Right ventricle myocardium superior (tissue), 1 donor: ENCODE results near the gene PCDHGC5. TPM values are rescaled to one million over a fixed set of nuclear protein-coding genes. Genes with fewer than 3 reads are reported as not detected.
A peak's percentile ranks its signal among the peaks of the same experiment; 100 is the strongest.

ENCODE experiments used
- ATAC-seq: fragments of 200-7000 bp; cut with Tn5 transposase; one replicate; pipeline ENCODE4 v1.9.1; 2020; ENCODE audit warnings: mild to moderate bottlenecking; ENCODE audit not compliant: poor library complexity
- DNase-seq: peaks from one replicate; pipeline ENCODE4 v3.0.0-alpha.2; 2020
- intact Hi-C: fragments of 100-400 bp; cut with DNase I; formaldehyde crosslinking; loops from one replicate; pipeline ENCODE4 v1.11.2; 2022
- total RNA-seq: library from RNA; stranded (reverse); fragmentation: NEBNext Ultra II Directional; extraction: Animal tissue kit (Norgen Biotek cat#: 25700); gene quantifications from one replicate; pipeline ENCODE4 v1.2.1, GENCODE V29; 2021
- donor health status: DM: no; HTN: yes; CAD: no; lungs with severe emphysema.

The PCDHGC5 gene
- total RNA-seq, 1 donor from 2014 or later: 3.0 TPM

GRCh38 chr5:141510160-141510559 lies 21.3 kb downstream of the PCDHGC5 start:
- ATAC-seq (no peak), DNase-seq (no peak)
- intact Hi-C loops: no loop called here

GRCh38 chr5:141510850-141511601 lies 22.1 kb downstream of the PCDHGC5 start:
- ATAC-seq: no peak
- intact Hi-C loops: no loop called here
- no peak for DNase-seq

- DNase-seq (no peak), ATAC-seq (no peak)
- intact Hi-C loops: loop anchor here (2.0 kb wide), 1 partner anchor 35 kb away; no protein-coding TSS in a partner anchor
These were observed 23.0 kb downstream of the PCDHGC5 start for GRCh38 chr5:141511771-141512325.

- intact Hi-C loops: loop anchor here (2.0 kb wide), 1 partner anchor 36 kb away; no protein-coding TSS in a partner anchor
- ATAC-seq: peak; percentile 43
- peak; percentile 89 for DNase-seq
These were observed 23.6 kb downstream of the PCDHGC5 start for GRCh38 chr5:141512390-141512910.

GRCh38 chr5:141512911-141513626 lies 24.2 kb downstream of the PCDHGC5 start:
- no peak for DNase-seq
- peak; percentile 31 for ATAC-seq
- intact Hi-C loops: loop anchor here (2.0 kb wide), 1 partner anchor 36 kb away; no protein-coding TSS in a partner anchor

GRCh38 chr5:141513627-141514329 lies 24.9 kb downstream of the PCDHGC5 start:
- peak; percentile 66 for ATAC-seq
- peak; percentile 85 for DNase-seq
- intact Hi-C loops: loop anchor here (2.0 kb wide), 1 partner anchor 37 kb away; no protein-coding TSS in a partner anchor

GRCh38 chr5:141514330-141515133 lies 25.7 kb downstream of the PCDHGC5 start:
- DNase-seq: no peak
- peak; percentile 4 for ATAC-seq
- intact Hi-C loops: no loop called here

- no peak for ATAC-seq
- no peak for DNase-seq
- intact Hi-C loops: no loop called here
These were observed 26.3 kb downstream of the PCDHGC5 start for GRCh38 chr5:141515141-141515540.

- ATAC-seq: no peak
- no peak for DNase-seq
- intact Hi-C loops: no loop called here
These were observed 27.2 kb downstream of the PCDHGC5 start for GRCh38 chr5:141515946-141516671.

GRCh38 chr5:141516672-141517025 lies 27.8 kb downstream of the PCDHGC5 start:
- intact Hi-C loops: no loop called here
- DNase-seq: peak; percentile 51
- ATAC-seq: no peak

GRCh38 chr5:141517312-141517711 lies 28.4 kb downstream of the PCDHGC5 start:
- intact Hi-C loops: no loop called here
- DNase-seq: no peak
- ATAC-seq: no peak

- DNase-seq: no peak
- no peak for ATAC-seq
- intact Hi-C loops: no loop called here
These were observed 29.2 kb downstream of the PCDHGC5 start for GRCh38 chr5:141517880-141518617.

GRCh38 chr5:141518618-141519015 lies 29.7 kb downstream of the PCDHGC5 start:
- no peak for ATAC-seq
- no peak for DNase-seq

GRCh38 chr5:141519605-141520565 lies 31.0 kb downstream of the PCDHGC5 start:
- intact Hi-C loops: no loop called here
- no peak for ATAC-seq
- no peak for DNase-seq

More at GRCh38 chr5:141518618-141519015, 29.7 kb downstream of the PCDHGC5 start:
- intact Hi-C loops: no loop called here

- intact Hi-C loops: no loop called here
- ATAC-seq (peak; percentile 78), DNase-seq (no peak)
These were observed 32.4 kb downstream of the PCDHGC5 start for GRCh38 chr5:141521244-141521781.
